MM.1S (cell line): ENCODE data around the gene HEPACAM.

Experiments
- EZH2 ChIP-seq: fragments of 300-600 bp; sonication (generic); optimal IDR thresholded peaks from 2 replicates; pipeline ENCODE3; 2017; ENCODE audit warnings: low read depth, mild to moderate bottlenecking, antibody characterized with exemption, low read length, mixed read lengths
- EZH2phosphoT487 ChIP-seq: fragments of 300-600 bp; sonication (generic); IDR thresholded peaks from 2 replicates; pipeline ENCODE4 v1.6.1; 2018; ENCODE audit warnings: antibody characterized with exemption, low read length
- TF ChIP-seq, protein P1 (sequence below): fragments of 300-600 bp; sonication (generic); IDR thresholded peaks from 2 replicates; pipeline ENCODE4 v1.5.1; 2016; ENCODE audit warnings: antibody characterized with exemption, low read length, mixed read lengths

DNA sequence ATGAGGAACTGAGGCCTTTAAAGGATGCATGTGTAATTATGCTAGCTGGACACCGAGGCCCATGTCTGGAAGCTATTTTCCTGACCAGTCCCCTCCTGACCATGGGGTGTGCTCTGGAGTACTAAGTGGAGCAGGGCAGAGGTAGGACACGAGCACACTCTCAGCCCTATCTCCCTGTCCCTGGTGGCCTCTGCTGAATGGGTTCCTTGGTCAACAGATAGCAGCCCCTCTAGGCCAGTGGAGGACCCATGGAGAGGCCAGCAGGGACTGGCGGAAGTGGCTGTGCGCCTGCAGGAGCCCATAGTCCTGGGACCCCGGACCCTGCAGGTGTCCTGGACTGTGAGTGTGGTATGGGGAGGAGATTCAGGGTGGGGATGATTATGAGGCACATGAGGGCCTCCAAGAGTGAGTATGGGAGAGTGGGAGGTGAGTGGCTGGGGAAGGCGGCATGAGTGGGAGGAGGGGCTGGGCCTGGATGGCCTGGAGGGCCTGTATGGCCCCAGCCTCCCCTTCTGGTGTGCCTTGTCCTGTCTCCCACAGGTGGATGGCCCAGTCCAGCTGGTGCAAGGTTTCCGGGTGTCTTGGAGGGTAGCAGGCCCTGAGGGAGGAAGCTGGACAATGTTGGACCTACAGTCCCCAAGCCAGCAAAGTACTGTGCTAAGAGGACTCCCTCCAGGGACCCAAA, 61.1 kb downstream of the HEPACAM start:
- no peak for TF ChIP-seq EZH2
- TF ChIP-seq, protein P1, sequence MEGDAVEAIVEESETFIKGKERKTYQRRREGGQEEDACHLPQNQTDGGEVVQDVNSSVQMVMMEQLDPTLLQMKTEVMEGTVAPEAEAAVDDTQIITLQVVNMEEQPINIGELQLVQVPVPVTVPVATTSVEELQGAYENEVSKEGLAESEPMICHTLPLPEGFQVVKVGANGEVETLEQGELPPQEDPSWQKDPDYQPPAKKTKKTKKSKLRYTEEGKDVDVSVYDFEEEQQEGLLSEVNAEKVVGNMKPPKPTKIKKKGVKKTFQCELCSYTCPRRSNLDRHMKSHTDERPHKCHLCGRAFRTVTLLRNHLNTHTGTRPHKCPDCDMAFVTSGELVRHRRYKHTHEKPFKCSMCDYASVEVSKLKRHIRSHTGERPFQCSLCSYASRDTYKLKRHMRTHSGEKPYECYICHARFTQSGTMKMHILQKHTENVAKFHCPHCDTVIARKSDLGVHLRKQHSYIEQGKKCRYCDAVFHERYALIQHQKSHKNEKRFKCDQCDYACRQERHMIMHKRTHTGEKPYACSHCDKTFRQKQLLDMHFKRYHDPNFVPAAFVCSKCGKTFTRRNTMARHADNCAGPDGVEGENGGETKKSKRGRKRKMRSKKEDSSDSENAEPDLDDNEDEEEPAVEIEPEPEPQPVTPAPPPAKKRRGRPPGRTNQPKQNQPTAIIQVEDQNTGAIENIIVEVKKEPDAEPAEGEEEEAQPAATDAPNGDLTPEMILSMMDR: no peak
- TF ChIP-seq EZH2phosphoT487: no peak
